Liver (tissue), 9 donors: ENCODE data around the gene KRT71. TPM values are rescaled to one million over a fixed set of nuclear protein-coding genes. Genes with fewer than 3 reads are reported as not detected.

Experiments
- DNase-seq: peaks from one replicate; pipeline ENCODE4 v3.0.0-alpha.2; 2017; ENCODE audit warnings: low spot score
- H3K27ac ChIP-seq, 2 donors: one replicate each; pipeline ENCODE4 v1.7.0; 2013; ENCODE audit warnings: inconsistent platforms in 2 of 2, low read length in 2 of 2, control low read depth in 1 of 2, low read depth in 1 of 2, mild to moderate bottlenecking in 1 of 2
- H3K27me3 ChIP-seq, 4 donors: one replicate each; pipeline versions ENCODE4 v1.6.1 to v1.7.0; 2013; ENCODE audit warnings: low read length in 3 of 4, inconsistent platforms in 1 of 4, mild to moderate bottlenecking in 1 of 4, moderate library complexity in 1 of 4; ENCODE audit not compliant: control insufficient read depth in 4 of 4, insufficient read depth in 4 of 4
- H3K36me3 ChIP-seq, 4 donors: one replicate each; pipeline versions ENCODE4 v1.6.1 to v1.7.0; 2013; ENCODE audit warnings: low read length in 3 of 4, mild to moderate bottlenecking in 3 of 4, low read depth in 1 of 4, moderate library complexity in 1 of 4; ENCODE audit not compliant: control insufficient read depth in 4 of 4, insufficient read depth in 3 of 4
- H3K4me1 ChIP-seq, 4 donors: one replicate each; pipeline versions ENCODE4 v1.6.1 to v1.7.0; 2013; ENCODE audit warnings: low read length in 3 of 4, mild to moderate bottlenecking in 3 of 4, moderate library complexity in 1 of 4; ENCODE audit not compliant: control insufficient read depth in 4 of 4, insufficient read depth in 4 of 4
- H3K4me3 ChIP-seq, 3 donors: one replicate each; pipeline versions ENCODE4 v1.6.1 to v1.7.0; 2013; ENCODE audit warnings: low read length in 3 of 3, control low read depth in 1 of 3, low read depth in 1 of 3, mild to moderate bottlenecking in 1 of 3
- H3K9ac ChIP-seq, 2 donors: one replicate each; pipeline ENCODE4 v1.7.0; 2013; ENCODE audit warnings: low read length in 2 of 2, mild to moderate bottlenecking in 2 of 2, moderate library complexity in 2 of 2, control low read depth in 1 of 2, low read depth in 1 of 2
- H3K9me3 ChIP-seq, 4 donors: one replicate each; pipeline versions ENCODE4 v1.6.1 to v1.7.0; 2013; ENCODE audit warnings: low read length in 3 of 4; ENCODE audit not compliant: control insufficient read depth in 4 of 4
- ATF3 ChIP-seq: IDR thresholded peaks from 2 replicates; pipeline ENCODE4 v1.6.1; 2016; ENCODE audit warnings: antibody characterized with exemption
- EGR1 ChIP-seq, 2 donors: IDR thresholded peaks; 2 replicates each; pipeline ENCODE4 v1.6.1; 2016 to 2018; ENCODE audit warnings: antibody characterized with exemption in 2 of 2, low read depth in 2 of 2
- FOXA1 ChIP-seq: IDR thresholded peaks from 2 replicates; pipeline ENCODE4 v1.6.1; 2016; ENCODE audit warnings: antibody characterized with exemption
- FOXA2 ChIP-seq: IDR thresholded peaks from 2 replicates; pipeline ENCODE4 v1.6.1; 2016; ENCODE audit warnings: antibody characterized with exemption
- GABPA ChIP-seq, 2 donors: IDR thresholded peaks in 1 of 2; conservative IDR thresholded peaks in 1 of 2; 2 replicates each; pipeline ENCODE4 v1.6.1; 2016; ENCODE audit warnings: antibody characterized with exemption in 2 of 2, mild to moderate bottlenecking in 1 of 2, moderate library complexity in 1 of 2
- HNF4A ChIP-seq, 2 donors: conservative IDR thresholded peaks; 2 replicates each; pipeline ENCODE4 v1.6.1; 2016; ENCODE audit warnings: antibody characterized with exemption in 2 of 2, mild to moderate bottlenecking in 2 of 2
- HNF4G ChIP-seq: IDR thresholded peaks from 2 replicates; pipeline ENCODE4 v1.6.1; 2016; ENCODE audit warnings: antibody characterized with exemption
- JUND ChIP-seq, 2 donors: IDR thresholded peaks; 2 replicates each; pipeline ENCODE4 v1.6.1; 2016; ENCODE audit warnings: antibody characterized with exemption in 2 of 2
- NR2F2 ChIP-seq: IDR thresholded peaks from 2 replicates; pipeline ENCODE4 v1.6.1; 2016; ENCODE audit warnings: antibody characterized with exemption
- RAD21 ChIP-seq, 2 donors: IDR thresholded peaks; 2 replicates each; pipeline ENCODE4 v1.6.1; 2016; ENCODE audit warnings: antibody characterized with exemption in 2 of 2, mild to moderate bottlenecking in 2 of 2
- REST ChIP-seq: IDR thresholded peaks from 2 replicates; pipeline ENCODE4 v1.6.1; 2016; ENCODE audit warnings: antibody characterized with exemption, mild to moderate bottlenecking
- RXRA ChIP-seq, 2 donors: IDR thresholded peaks; 2 replicates each; pipeline ENCODE4 v1.6.1; 2017 to 2018; ENCODE audit warnings: antibody characterized with exemption in 2 of 2, mild to moderate bottlenecking in 1 of 2
- SP1 ChIP-seq: IDR thresholded peaks from 2 replicates; pipeline ENCODE4 v1.6.1; 2018; ENCODE audit warnings: antibody characterized with exemption, mild to moderate bottlenecking
- TAF1 ChIP-seq: conservative IDR thresholded peaks from 2 replicates; pipeline ENCODE4 v1.6.1; 2016; ENCODE audit warnings: antibody characterized with exemption, mild to moderate bottlenecking
- YY1 ChIP-seq: IDR thresholded peaks from 2 replicates; pipeline ENCODE4 v1.6.1; 2016; ENCODE audit warnings: antibody characterized with exemption, mild to moderate bottlenecking
- WGBS: extraction: QIAGEN DNeasy Blood & Tissue Kit; methylation state at CpG from one replicate; pipeline ENCODE4 v1.1.7; 2013; 5-methylcytosine and 5-hydroxymethylcytosine counted together
- polyA plus RNA-seq, 2 donors: library from polyadenylated mRNA; stranded (reverse) in 1 of 2; unstranded in 1 of 2; fragments of 200-250 nt in 1 of 2; fragments of >200 nt in 1 of 2; fragmentation: Nextera tagmentation in 1 of 2; extraction: Ambion mirVana in 1 of 2; gene quantifications; one replicate each; pipeline versions ENCODE4 v1.2.1 to v1.2.3, GENCODE V29; 2013 to 2015
- total RNA-seq, 2 donors: library from RNA; depleted of rRNA; stranded (reverse); fragments of >200 nt; gene quantifications; one replicate each; pipeline ENCODE4 v1.2.3, GENCODE V29; 2014
- TF ChIP-seq, protein P1 (sequence below): IDR thresholded peaks from 2 replicates; pipeline ENCODE4 v1.6.1; 2016; ENCODE audit warnings: antibody characterized with exemption
- TF ChIP-seq, protein P2 (sequence below): fragments of 150-350 bp; IDR thresholded peaks from 2 replicates; pipeline ENCODE4 v1.5.1; 2017; ENCODE audit warnings: improper control_type of control experiment, low read depth, low read length; ENCODE audit not compliant: missing input control
- TF ChIP-seq, protein P3 (sequence below): IDR thresholded peaks from 2 replicates; pipeline ENCODE4 v1.6.1; 2016; ENCODE audit warnings: antibody characterized with exemption
- donor health status: healthy.
- donor health status: healthy.
- donor health status: healthy.
- donor health status: healthy.
- donor health status: healthy.

The KRT71 gene
- total and polyA plus RNA-seq, 4 donors = not detected

GRCh38 chr12:52542157-52542556 lies 10.8 kb downstream of the KRT71 start:
- no peaks in the 10 kb centered on the region for H3K9me3 ChIP-seq
- H3K4me3 ChIP-seq = no peak overlapping the region
- H3K27ac ChIP-seq = no peak overlapping the region
- TF ChIP-seq RAD21 (IDR thresholded peaks at IDR 0.05) (no peak), RXRA (IDR thresholded peaks at IDR 0.05) (no peak), YY1 (no peak), FOXA2 (no peak), ATF3 (no peak), REST (no peak), HNF4G (no peak), EGR1 (IDR thresholded peaks at IDR 0.05; ENCODE audit: low read depth in 2 of 2) (no peak), SP1 (no peak), NR2F2 (no peak), JUND (IDR thresholded peaks at IDR 0.05) (no peak), HNF4A (conservative IDR thresholded peaks at IDR 0.05) (no peak), FOXA1 (no peak), GABPA (IDR thresholded peaks at IDR 0.05 in 1 of 2, conservative IDR thresholded peaks at IDR 0.05 in 1 of 2) (no peak), TAF1 (no peak)
- TF ChIP-seq, protein P1, sequence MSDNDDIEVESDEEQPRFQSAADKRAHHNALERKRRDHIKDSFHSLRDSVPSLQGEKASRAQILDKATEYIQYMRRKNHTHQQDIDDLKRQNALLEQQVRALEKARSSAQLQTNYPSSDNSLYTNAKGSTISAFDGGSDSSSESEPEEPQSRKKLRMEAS = no peak
- TF ChIP-seq, protein P2, sequence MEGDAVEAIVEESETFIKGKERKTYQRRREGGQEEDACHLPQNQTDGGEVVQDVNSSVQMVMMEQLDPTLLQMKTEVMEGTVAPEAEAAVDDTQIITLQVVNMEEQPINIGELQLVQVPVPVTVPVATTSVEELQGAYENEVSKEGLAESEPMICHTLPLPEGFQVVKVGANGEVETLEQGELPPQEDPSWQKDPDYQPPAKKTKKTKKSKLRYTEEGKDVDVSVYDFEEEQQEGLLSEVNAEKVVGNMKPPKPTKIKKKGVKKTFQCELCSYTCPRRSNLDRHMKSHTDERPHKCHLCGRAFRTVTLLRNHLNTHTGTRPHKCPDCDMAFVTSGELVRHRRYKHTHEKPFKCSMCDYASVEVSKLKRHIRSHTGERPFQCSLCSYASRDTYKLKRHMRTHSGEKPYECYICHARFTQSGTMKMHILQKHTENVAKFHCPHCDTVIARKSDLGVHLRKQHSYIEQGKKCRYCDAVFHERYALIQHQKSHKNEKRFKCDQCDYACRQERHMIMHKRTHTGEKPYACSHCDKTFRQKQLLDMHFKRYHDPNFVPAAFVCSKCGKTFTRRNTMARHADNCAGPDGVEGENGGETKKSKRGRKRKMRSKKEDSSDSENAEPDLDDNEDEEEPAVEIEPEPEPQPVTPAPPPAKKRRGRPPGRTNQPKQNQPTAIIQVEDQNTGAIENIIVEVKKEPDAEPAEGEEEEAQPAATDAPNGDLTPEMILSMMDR = no peak
- TF ChIP-seq, protein P3, sequence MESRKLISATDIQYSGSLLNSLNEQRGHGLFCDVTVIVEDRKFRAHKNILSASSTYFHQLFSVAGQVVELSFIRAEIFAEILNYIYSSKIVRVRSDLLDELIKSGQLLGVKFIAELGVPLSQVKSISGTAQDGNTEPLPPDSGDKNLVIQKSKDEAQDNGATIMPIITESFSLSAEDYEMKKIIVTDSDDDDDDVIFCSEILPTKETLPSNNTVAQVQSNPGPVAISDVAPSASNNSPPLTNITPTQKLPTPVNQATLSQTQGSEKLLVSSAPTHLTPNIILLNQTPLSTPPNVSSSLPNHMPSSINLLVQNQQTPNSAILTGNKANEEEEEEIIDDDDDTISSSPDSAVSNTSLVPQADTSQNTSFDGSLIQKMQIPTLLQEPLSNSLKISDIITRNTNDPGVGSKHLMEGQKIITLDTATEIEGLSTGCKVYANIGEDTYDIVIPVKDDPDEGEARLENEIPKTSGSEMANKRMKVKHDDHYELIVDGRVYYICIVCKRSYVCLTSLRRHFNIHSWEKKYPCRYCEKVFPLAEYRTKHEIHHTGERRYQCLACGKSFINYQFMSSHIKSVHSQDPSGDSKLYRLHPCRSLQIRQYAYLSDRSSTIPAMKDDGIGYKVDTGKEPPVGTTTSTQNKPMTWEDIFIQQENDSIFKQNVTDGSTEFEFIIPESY = no peak
- H3K4me1 ChIP-seq = no peaks in the 10 kb centered on the region
- H3K36me3 ChIP-seq = no peaks in the 10 kb centered on the region
- H3K9ac ChIP-seq = no peak overlapping the region
- DNase-seq = no peak
- H3K27me3 ChIP-seq = no peaks in the 10 kb centered on the region

- Histone ChIP-seq H3K27ac (no peak overlapping the region), H3K27me3 (no peaks in the 10 kb centered on the region), H3K36me3 (no peaks in the 10 kb centered on the region), H3K9me3 (no peaks in the 10 kb centered on the region), H3K4me3 (no peak overlapping the region), H3K4me1 (no peaks in the 10 kb centered on the region), H3K9ac (no peak overlapping the region)
- 94% methylated on average over 5 of the region's 5 CpGs for WGBS
- DNase-seq = no peak
- TF ChIP-seq HNF4G = no peak
- TF ChIP-seq YY1 = no peak
- TF ChIP-seq RXRA (IDR thresholded peaks at IDR 0.05) = no peak
- TF ChIP-seq REST = no peak
- TF ChIP-seq GABPA (IDR thresholded peaks at IDR 0.05 in 1 of 2, conservative IDR thresholded peaks at IDR 0.05 in 1 of 2) = no peak
- TF ChIP-seq NR2F2 = no peak
- no peak for TF ChIP-seq FOXA1
- TF ChIP-seq, protein P3 = no peak
- no peak for TF ChIP-seq HNF4A (conservative IDR thresholded peaks at IDR 0.05)
These were observed 11.2 kb downstream of the KRT71 start for GRCh38 chr12:52541709-52542108.
